AG20443 (cell line): ENCODE measurements around the gene RAC3.

Experiments used
- DNase-seq: peaks from one replicate; pipeline ENCODE4 v3.0.0; 2012; ENCODE audit warnings: low spot score, mixed read lengths

Gene RAC3

GRCh38 chr17:82056729-82057621 lies 25.5 kb downstream of the RAC3 start:
- DNase-seq: no peak

GRCh38 chr17:82058230-82058854 lies 26.9 kb downstream of the RAC3 start:
- no peak for DNase-seq

- no peak for DNase-seq
These were observed 27.4 kb downstream of the RAC3 start for GRCh38 chr17:82058855-82059249.

DNA sequence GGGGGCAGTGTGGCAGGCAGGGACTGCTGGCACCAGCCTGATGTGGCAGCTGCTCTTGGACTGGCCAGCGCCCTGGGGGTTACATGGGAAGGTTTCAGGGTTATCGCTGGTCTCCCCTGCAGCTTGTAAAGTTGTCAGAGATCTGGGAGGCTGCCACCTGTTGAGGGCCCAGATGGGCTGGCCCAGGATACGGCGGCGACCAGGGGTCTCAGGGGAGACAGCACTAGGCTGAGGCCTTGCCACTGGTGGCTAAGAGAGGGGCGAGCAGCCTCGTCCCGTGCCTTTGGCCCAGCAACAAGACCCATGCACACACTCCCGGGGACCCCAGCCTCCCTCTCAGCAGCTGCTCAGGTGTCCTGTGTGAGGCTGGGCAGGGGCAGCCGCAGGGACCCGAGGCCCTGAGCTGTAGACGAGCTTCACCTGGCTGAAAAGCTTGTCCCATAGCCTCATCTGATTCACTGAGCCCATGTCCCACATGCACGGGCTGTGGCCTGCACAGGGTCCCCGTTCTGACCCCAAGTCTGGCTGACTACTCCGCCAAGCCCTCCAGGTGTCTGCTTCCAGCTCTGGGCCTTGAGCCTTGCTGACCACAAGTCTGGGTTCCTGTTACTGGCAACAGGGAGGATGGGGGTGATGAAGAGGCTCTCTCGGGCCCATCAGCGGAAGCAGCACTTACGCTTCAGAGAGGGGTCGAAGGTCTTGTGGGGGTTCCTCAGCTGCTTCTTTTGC lies 28.0 kb downstream of the RAC3 start:
- DNase-seq: no peak

DNA sequence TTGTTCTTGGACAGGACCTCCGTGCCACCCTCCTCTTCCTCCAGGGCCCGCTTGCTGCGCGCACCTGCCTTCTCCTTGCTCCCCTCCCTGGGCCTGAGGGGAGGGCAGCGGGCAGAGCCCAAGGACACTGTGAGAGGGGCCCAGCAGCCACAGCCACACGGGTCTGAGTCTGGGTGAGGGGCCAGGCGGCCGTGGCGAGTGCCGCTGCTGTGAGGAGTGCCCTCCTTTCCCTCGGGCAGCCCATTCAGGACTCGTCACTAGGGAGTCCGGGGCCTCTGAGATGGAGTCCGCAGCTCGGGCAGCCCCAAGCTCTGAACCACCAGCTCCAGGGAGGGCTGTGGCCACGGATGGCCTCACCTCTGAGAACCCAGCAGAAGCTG lies 28.5 kb downstream of the RAC3 start:
- DNase-seq: no peak

GRCh38 chr17:82060614-82061013 lies 29.1 kb downstream of the RAC3 start:
- no peak for DNase-seq

GRCh38 chr17:82061047-82061925 lies 29.8 kb downstream of the RAC3 start:
- no peak for DNase-seq

- DNase-seq: no peak
These were observed 30.9 kb downstream of the RAC3 start for GRCh38 chr17:82062076-82062983.

- DNase-seq: no peak
These were observed 31.5 kb downstream of the RAC3 start for GRCh38 chr17:82062984-82063368.

DNA sequence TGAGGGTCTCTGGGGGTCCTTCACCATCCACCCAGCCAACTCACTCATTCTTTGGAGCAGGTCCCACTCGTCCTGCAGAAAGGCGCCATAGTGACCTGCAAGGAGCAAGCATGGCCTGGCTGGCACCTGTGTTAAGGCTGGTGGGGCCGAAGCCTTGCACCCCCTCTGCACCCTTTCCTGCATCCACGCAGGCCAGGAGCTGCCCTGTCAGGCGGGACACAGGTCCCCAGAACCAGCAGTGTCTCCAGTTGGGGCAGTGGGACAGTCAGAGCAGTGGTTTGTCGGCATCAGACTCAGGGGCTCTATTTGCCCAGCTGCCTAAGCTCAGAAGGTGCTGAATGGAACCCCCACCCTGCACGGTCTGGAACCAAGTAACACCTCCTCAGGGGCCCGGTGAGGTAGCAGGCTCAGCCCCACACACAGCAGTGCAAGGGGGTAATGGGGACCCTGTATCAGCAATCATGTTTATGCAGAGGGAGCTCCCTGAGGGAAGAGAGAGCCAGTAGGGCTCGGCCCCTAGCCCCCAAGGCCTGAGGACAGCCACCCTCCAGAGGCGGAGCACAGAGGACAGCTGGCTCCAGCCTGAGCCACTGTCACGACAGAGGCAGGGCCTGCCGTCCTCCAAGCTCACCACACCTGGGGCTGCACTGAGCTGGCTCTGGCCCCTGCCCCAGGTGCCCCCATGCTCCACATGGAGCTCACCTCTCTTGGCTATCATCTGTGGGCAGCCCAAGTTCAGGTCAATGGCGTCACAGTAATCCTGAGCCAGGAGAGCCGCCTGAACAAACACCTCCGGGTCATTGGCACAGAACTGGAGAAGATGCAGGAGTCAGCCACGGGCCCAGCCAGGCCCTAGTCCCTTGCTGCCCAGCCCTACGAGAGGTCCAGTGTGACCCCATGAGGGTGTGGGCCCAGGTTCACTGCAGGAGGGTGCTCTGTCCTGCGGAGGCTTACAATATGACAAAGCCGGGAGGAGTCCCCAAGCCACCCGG lies 32.2 kb downstream of the RAC3 start:
- DNase-seq: no peak

DNA sequence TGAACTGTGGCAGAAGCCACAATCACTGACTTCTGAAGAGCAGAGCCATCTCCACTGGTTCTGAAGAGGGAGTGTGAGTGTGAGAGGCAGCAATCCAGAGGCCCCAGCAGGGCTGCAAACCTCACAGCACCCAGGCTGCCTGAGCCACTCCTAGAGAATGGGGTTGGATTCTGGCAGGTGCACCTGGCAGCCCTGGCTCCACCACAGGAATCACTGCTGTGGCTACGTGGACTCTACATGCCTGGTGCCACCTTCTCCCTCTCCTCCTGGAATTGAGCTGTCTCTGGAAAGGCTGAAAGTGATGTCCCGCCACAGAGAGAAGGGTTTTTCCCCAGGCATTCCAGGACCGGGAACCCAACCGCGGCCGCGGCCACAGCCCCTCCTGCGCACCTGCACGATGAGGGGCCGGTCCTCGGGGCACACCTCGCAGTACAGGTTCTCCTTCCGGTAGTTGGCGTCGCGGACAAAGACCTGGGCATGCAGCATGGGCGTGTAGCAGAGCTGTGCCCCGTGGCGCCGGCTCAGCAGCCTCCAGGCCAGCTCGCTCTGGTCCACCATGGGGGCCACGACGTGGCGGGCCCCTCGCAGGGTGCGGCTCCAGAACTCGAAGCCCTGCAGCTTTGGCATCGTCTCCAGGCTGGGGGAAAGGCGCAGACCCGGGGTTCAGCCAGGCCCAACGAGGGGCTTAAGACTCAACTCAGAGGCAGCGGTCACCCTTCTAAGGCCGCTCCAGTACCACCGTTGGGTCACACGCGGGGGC lies 33.1 kb downstream of the RAC3 start:
- no peak for DNase-seq

- no peak for DNase-seq
These were observed 33.7 kb downstream of the RAC3 start for GRCh38 chr17:82065193-82065637.

GRCh38 chr17:82065638-82066303 lies 34.3 kb downstream of the RAC3 start, which contains the start of gene DUS1L:
Gene DUS1L (minus strand): TSS chr17:82065804. CDS start chr17:82065059, 745 bp downstream.
- DNase-seq: peak; percentile 97

- no peak for DNase-seq
These were observed 39.1 kb downstream of the RAC3 start for GRCh38 chr17:82070611-82071010.

GRCh38 chr17:82072827-82073226 lies 41.3 kb downstream of the RAC3 start:
- DNase-seq: no peak

- no peak for DNase-seq
These were observed 42.0 kb downstream of the RAC3 start for GRCh38 chr17:82073446-82073845.

DNA sequence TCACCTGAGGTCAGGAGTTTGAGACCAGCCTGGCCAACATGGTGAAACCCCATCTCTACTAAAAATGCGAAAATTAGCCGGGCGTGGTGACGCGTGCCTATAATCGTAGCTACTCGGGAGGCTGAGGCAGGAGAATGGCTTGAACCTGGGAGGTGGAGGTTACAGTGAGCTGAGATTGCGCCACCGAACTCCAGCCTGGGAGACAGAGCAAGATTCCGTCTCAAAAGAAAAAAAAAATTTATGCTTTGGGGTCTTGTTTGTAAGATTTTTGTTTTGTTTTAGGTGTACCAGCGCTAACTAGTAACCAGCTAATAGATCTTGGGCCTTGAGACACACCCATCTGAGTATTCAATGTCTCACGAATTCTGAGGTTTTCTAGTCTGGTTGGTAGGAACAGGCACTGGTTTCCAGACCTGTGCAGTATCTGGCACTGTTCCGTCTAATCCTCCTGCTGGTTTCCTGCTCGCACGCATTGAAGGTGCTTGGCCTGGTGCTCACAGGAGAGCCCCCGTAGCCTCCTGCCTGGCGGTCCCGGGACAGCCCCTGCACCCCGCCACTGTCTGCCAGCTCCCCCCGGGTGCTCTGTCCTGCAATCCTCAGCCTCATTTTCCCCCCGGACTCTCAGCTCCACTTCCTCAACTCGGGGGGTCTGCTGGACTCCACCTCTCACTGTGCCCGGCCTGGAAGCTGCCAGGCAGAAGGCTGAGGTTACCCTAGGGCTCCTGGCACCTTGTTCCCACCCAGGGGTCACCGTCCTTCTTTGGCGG lies 44.7 kb downstream of the RAC3 start:
- no peak for DNase-seq
